GM13977 (cell line): Measurements from ENCODE around the gene NOXO1.
A peak's percentile ranks its signal among the peaks of the same experiment; 100 is the strongest.

Experiments used
- DNase-seq: peaks from one replicate; pipeline ENCODE4 v3.0.0; 2012; ENCODE audit warnings: low spot score
- in situ Hi-C: fragments of 300-500 bp; cut with MboI; formaldehyde crosslinking; loops from one replicate; pipeline ENCODE4 v1.12.0; 2022; ENCODE audit warnings: low sequenced_read_pairs, low pct_unique_long_range_greater_than_20kb, mixed read lengths, inconsistent platforms; ENCODE audit not compliant: unreplicated experiment
- TF ChIP-seq, protein P1 (sequence below): IDR thresholded peaks from 2 replicates; pipeline ENCODE4 v1.5.1; 2012; ENCODE audit warnings: mild to moderate bottlenecking, control low read depth; ENCODE audit not compliant: insufficient read depth; ENCODE audit errors: extremely low read depth, missing control alignments

Gene NOXO1

DNA sequence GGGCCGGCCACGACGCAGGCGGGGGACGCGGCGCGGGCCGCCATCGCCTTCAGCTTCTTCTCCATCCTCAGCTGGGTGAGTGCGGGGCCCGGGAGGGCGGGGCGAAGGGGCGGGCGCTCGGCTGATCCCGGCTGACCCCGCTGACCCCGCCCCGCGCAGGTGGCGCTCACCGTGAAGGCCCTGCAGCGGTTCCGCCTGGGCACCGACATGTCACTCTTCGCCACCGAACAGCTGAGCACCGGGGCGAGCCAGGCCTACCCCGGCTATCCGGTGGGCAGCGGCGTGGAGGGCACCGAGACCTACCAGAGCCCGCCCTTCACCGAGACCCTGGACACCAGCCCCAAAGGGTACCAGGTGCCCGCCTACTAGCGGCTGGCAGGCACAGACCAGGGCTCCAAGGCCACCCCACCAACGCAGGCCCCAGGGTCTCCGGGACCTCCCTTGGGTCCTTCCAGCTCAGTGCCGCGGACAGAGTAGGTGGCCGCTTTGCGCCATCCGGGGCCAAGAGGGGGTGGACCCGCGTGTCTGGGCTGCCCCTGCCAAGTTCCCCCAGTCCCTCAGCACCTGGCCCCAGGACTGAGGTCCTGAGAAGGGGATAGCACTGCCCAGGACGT, 11.5 kb upstream of the NOXO1 start:
- no peak for DNase-seq
- in situ Hi-C loops, result no loop called here
- TF ChIP-seq, protein P1, sequence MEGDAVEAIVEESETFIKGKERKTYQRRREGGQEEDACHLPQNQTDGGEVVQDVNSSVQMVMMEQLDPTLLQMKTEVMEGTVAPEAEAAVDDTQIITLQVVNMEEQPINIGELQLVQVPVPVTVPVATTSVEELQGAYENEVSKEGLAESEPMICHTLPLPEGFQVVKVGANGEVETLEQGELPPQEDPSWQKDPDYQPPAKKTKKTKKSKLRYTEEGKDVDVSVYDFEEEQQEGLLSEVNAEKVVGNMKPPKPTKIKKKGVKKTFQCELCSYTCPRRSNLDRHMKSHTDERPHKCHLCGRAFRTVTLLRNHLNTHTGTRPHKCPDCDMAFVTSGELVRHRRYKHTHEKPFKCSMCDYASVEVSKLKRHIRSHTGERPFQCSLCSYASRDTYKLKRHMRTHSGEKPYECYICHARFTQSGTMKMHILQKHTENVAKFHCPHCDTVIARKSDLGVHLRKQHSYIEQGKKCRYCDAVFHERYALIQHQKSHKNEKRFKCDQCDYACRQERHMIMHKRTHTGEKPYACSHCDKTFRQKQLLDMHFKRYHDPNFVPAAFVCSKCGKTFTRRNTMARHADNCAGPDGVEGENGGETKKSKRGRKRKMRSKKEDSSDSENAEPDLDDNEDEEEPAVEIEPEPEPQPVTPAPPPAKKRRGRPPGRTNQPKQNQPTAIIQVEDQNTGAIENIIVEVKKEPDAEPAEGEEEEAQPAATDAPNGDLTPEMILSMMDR, result no peak

DNA sequence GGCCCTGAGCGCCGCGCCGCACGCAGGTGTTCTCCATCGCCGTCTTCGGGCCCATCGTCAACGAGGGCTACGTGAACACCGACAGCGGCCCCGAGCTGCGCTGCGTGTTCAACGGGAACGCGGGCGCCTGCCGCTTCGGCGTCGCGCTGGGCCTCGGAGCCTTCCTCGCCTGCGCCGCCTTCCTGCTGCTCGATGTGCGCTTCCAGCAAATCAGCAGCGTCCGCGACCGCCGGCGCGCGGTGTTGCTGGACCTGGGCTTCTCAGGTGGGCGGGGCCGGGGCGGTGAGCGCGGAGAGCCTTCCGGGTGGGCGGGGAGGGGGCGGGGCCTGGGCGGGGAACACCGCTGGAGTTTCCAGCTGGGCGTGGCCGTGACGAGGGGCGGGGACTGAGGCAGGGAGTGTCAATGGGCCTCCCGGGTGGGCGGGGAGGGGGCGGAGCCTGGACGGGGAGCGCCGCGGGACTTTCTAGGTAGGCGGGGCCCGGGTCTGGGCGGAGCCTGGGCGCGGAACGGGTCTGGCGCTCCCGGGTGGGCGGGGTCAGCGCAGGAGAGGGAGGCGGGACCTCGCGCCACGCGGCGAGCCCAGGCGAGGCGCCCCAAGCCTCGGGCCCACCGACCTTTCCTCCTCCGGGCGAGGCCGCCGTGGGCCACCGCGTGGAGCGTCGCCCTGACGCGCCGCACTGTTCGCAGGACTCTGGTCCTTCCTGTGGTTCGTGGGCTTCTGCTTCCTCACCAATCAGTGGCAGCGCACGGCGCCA, 10.9 kb upstream of the NOXO1 start:
- in situ Hi-C loops, result no loop called here
- TF ChIP-seq, protein P1, result no peak
- peak; percentile 100 for DNase-seq

DNA sequence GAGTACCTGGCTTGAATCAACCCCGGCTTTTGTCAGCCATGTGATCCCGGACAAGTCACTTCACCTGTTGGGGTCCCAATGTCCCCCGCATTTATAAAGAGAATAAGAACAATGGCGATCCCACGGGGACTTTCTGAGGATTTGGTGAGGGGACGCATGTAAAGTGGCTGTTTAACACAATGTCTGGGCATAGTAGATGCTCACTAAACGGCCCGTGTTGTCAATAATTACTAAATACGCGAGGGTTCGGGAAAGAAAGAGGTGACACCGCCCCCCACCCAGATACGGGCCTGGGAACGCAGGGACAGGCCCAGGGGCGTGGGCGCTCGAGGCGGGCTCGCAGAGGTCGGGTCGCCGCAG, 10.3 kb upstream of the NOXO1 start:
- TF ChIP-seq, protein P1, result no peak
- in situ Hi-C loops, result no loop called here
- no peak for DNase-seq

DNA sequence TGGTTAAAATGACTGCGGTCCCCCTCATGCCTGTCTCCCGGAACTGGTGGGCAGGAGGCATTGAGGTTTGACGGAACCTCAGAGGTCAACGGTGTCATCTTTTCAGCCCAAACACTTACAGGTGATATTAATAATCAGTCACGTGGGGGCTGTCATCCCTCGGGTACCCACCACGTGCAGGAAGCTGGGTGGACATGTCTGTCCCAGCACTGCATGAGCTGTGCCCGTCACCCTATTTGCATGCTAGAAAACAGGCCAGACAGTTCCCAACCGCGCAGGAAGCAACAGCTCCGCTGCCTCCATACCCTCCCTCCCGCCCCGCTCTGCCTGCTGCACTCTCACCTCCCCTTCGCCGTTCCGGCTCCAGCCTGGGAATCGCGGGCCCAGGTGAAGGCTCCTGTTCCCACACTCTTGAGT, 9.9 kb upstream of the NOXO1 start:
- TF ChIP-seq, protein P1, result no peak
- in situ Hi-C loops, result no loop called here
- DNase-seq, result peak; percentile 78

DNA sequence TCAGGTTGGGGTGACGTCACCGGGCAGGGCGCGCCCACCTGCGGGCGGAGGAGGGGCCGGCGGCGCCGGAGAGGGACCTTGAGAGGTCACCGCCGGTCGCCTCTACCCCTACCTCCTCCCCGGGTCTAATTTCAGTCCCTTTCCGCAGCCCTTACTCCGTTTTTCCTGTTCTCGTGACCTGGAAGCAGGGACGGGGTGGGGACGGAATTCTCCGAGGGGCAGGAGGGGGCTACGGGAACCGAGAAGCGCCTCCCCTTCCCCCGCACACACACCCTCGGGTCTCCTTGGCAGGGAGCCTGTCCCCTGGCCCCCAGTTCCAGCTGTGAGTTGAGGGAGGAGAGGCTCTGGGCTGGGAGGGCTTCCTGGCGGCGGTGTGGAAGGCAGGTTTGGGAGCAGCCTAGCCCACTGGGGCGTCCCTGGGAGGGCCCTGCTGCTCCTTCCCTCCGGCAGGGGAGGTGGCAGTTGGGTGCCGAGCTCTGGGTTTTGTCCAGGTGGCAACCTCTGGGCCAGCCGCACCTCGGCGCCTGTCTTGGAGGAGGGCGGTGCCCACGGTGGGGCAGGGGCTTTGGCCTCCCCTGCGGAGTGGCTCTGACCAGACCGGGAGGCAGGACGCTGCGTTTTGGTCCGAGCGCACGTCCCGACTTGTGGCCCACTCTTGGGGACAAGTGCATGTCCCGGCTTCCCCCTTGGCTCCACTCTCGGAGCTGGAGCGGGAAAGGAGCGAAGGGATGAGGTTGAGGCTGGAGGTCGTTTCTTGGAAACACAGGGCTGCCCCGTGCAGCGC, 9.3 kb upstream of the NOXO1 start:
- TF ChIP-seq, protein P1, result no peak
- in situ Hi-C loops, result no loop called here
- peak; percentile 61 for DNase-seq

DNA sequence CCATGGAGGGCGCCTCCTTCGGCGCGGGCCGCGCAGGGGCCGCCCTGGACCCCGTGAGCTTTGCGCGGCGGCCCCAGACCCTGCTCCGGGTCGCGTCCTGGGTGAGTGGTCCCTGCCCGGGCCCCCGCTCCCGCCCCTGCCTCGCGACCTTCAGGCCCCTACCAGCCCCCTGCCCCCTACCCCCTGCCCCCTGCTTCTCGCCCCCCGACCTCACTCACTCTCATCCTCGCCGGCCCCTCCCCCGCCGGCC, 8.8 kb upstream of the NOXO1 start:
- in situ Hi-C loops, result no loop called here
- TF ChIP-seq, protein P1, result no peak
- DNase-seq, result no peak
